ENCODE data around the gene SCAI. TPM values are rescaled to one million over a fixed set of nuclear protein-coding genes. Genes with fewer than 3 reads are reported as not detected.

The SCAI gene
- total RNA-seq, 2 experiments from 2014 or later, result 12.6 to 12.8 TPM

DNA sequence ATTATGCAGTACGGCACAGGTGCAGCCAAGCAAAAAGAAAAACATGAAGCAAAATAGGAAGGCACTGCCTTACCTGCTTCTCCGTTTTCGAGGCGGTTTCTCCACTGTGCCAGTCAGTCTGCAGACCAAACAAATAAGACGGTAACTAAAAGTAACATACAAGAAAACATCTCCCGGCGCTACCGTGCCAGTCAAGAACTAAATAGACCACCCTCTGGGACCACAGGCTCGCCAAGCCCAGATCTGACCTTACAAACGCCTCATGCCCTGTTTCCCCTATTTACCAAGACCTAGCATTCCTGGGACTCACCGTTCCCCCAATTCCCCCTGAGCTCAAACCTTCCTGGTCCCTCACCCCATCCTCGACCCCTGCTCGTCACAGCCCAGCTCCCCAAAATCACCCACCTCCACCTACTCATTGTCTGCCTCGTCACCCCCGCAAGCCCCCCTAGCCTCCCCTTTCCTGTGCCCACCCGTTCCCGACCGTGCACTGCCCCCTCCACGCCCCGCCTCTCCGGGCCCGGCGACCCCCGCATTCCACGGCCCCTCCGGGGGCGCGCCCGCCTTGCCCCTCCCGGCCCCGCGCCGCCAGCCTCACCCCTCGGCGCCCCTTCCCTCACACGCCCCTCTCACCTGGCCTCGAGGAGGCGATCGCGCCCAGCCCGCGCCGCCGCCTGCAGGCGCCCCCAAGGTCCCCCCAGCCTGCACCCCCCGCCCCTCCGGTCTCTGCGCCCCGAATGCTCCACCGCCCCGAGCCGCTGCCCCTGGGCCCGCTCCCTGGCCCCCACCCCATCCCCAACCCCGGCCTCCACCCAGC, 560 bp downstream of the SCAI start:
- Mint-ChIP-seq H3K9me3 (no peaks in the 10 kb centered on the region), H3K27ac (peak overlapping the region; percentile 84), H3K4me1 (peaks cover 21% of the 10 kb centered on the region), H3K4me3 (peak overlapping the region; percentile 96), H3K27me3 (no peaks in the 10 kb centered on the region), H3K36me3 (peaks cover 6% of the 10 kb centered on the region)
- DNase-seq (peak; percentile 33), ATAC-seq (ENCODE audit: low read depth) (peak; percentile 23)
- POLR2A ChIA-PET, result interaction anchor here (0.6 to 3.0 kb wide), 9 partner anchors 16 to 373 kb away, joined by 3 to 14 read pairs (median 4); partner anchors contain the start of genes ARPC5L, GOLGA1 and RPL35

DNA sequence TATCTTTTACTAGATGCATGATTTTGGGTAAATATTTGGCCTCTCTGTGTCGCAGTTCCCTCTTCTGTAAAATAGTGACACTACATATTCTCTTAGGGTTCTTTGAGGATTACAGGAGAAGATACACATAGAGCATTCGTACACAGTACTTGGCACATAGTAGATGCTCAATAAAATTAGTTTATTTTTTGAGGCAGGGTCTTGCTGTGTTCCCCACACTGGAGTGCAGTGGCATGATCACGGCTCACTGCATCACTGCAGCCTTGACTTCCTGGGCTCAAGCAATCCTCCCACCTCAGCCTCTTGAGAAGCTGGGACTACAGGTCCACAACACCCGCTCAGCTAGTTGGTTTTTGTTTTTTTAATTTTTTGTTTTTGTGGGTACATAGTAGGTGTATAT, 1.6 kb downstream of the SCAI start:
- no peak for DNase-seq
- no peak overlapping the region for H3K27ac Mint-ChIP-seq
- H3K36me3 Mint-ChIP-seq, result peaks cover 6% of the 10 kb centered on the region
- POLR2A ChIA-PET, result interaction anchor here (0.7 to 3.0 kb wide), 6 partner anchors 15 to 372 kb away, joined by 3 to 14 read pairs (median 3); partner anchors contain the start of genes ARPC5L, GOLGA1 and RPL35
- H3K9me3 Mint-ChIP-seq, result no peaks in the 10 kb centered on the region
- no peaks in the 10 kb centered on the region for H3K27me3 Mint-ChIP-seq
- H3K4me3 Mint-ChIP-seq, result peak overlapping the region; percentile 96
- no peak for ATAC-seq (ENCODE audit: low read depth)
- peaks cover 21% of the 10 kb centered on the region for H3K4me1 Mint-ChIP-seq

DNA sequence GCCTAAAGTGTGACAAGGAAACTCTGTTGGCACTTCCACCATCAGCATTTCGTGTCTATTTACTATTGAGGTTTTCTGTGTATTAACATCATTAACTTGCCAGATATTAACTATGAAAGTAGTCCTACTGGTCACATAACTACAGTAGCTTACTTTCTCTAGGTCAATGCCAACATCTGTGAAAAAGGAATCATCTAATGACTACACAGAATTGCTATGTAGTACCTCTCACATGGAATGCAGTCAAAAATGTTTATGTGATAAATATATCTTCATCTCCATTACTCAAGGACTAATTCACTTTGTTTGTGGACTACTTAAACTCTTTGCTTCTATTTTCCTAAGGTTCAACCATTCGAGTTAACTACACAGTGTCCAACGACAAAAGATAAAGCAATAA, 2.1 kb downstream of the SCAI start:
- peaks cover 21% of the 10 kb centered on the region for H3K4me1 Mint-ChIP-seq
- H3K9me3 Mint-ChIP-seq, result no peaks in the 10 kb centered on the region
- no peak overlapping the region for H3K27ac Mint-ChIP-seq
- POLR2A ChIA-PET, result interaction anchor here (0.8 to 3.0 kb wide), 3 partner anchors 177 to 280 kb away, joined by 3 to 14 read pairs (median 6); partner anchors contain the start of genes ARPC5L, GOLGA1 and RPL35
- no peaks in the 10 kb centered on the region for H3K27me3 Mint-ChIP-seq
- H3K36me3 Mint-ChIP-seq, result peaks cover 6% of the 10 kb centered on the region
- ATAC-seq (ENCODE audit: low read depth), result no peak
- DNase-seq, result no peak
- no peak overlapping the region for H3K4me3 Mint-ChIP-seq

DNA sequence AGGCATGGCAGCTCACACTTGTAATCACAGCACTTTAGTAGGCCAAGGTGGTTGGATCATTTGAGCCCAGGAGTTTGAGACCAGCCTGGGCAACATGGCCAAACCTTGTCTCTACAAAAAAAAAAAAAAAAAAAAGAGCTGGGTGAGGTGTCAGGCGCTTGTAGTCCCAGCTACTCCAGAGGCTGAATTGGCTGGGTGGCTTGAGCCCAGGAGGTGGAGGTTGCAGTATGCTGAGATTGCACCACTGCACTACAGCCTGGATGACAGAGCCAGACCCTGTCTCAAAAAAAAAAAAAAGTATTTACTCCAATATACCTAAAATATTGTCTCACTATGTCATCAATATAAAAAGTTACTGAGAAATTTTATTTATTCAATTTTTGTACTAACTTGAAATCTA, 2.8 kb downstream of the SCAI start:
- peaks cover 6% of the 10 kb centered on the region for H3K36me3 Mint-ChIP-seq
- ATAC-seq (ENCODE audit: low read depth), result no peak
- POLR2A ChIA-PET, result interaction anchor here (0.7 kb wide), 1 partner anchor 199 kb away, joined by 5 read pairs; the partner anchor contains the start of gene GOLGA1
- H3K4me1 Mint-ChIP-seq, result peaks cover 21% of the 10 kb centered on the region
- H3K9me3 Mint-ChIP-seq, result no peaks in the 10 kb centered on the region
- no peak for DNase-seq
- no peak overlapping the region for H3K4me3 Mint-ChIP-seq
- H3K27me3 Mint-ChIP-seq, result no peaks in the 10 kb centered on the region
- H3K27ac Mint-ChIP-seq, result no peak overlapping the region

DNA sequence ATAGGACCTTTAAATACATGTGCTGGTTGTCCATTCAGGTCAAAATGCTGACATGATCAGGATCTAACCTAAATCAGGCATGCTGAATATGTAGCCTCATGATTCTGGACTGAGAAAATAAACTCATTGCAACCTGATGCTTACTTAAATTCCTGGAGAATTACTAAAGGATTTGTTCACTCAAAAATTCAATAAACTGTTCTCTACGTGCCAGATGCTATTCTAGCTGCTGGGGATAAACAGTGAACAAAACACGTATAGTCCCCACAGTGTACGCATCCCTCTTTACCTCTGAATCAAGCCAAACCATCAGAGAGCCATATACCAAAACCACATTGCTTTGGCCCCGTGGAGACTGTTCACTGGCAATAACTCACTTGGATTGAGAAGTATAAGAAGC, 6.1 kb downstream of the SCAI start:
- Mint-ChIP-seq H3K27me3 (no peaks in the 10 kb centered on the region), H3K9me3 (peaks cover 6% of the 10 kb centered on the region), H3K4me3 (no peak overlapping the region), H3K36me3 (peaks cover 21% of the 10 kb centered on the region), H3K4me1 (peaks cover 21% of the 10 kb centered on the region), H3K27ac (no peak overlapping the region)
- ATAC-seq (ENCODE audit: low read depth) (no peak), DNase-seq (no peak)
- POLR2A ChIA-PET, result no interaction called here

DNA sequence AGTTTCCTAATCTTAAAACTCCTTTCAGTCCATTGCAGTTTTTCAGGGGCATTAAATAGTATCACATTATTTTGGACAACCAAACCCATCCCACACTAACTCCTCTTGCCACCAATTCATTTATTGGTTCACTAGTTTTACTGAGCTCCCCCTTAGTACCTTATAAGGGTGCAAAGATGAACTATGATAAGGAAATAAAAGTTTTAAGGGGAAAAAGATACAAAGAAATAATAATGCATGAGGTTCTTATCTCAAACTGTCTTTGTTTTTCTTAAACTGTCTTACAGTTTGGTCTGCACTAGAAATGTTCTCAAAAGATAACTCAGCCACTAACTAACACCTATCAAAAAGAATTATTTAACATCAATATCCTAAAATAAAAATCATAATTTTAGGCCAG, 8.4 kb downstream of the SCAI start:
- POLR2A ChIA-PET, result no interaction called here
- H3K4me1 Mint-ChIP-seq, result peaks cover 18% of the 10 kb centered on the region

DNA sequence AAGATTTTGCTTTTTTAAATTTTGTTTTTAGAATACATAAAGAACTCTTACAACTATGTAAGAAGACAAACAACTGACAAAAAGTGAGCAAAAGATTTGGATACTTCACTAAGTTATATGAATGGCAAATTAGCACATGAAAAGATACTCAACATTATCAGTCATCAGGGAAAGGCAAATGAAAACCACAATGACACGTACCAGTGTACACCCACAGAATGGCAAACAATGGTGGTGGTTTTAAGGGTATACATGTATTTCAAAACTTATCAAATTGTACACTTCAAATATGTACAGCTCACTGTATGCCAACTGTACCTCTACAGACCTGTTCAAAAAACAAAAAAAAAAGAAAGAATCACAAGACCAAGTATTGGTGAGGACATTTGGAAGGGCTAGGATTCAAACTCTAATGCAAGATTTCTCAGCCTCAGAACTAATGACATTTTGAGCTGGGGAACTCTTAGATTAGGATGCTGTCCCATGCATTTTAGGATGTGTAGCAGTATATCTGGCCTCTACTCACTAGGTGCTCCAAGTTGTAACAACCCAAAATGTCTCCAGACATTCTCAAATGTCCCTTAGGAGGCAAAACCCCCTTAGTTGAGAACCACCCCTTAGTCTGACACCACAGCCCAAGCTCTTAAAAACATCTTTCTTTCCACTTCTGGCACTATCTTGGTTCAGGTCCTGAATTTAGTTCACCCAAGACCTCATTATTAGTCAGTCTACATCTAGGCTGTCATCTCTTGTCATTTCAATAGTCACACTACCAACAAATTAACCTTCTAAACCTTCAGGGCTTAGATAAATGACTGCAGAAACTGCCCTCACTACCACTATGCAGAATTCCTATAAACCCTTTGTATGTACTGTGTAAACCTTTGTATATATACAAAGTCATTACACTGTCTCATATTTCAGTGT, 9.7 kb downstream of the SCAI start:
- Mint-ChIP-seq H3K9me3 (peaks cover 6% of the 10 kb centered on the region), H3K36me3 (peaks cover 16% of the 10 kb centered on the region), H3K27ac (no peak overlapping the region), H3K27me3 (no peaks in the 10 kb centered on the region), H3K4me3 (no peak overlapping the region), H3K4me1 (peaks cover 14% of the 10 kb centered on the region)
- POLR2A ChIA-PET, result no interaction called here
- DNase-seq (no peak), ATAC-seq (ENCODE audit: low read depth) (no peak)

More for the DNA sequence above, 8.4 kb downstream of the SCAI start:
- ATAC-seq (ENCODE audit: low read depth) (no peak), DNase-seq (no peak)
- peaks cover 6% of the 10 kb centered on the region for H3K9me3 Mint-ChIP-seq
- H3K4me3 Mint-ChIP-seq, result no peak overlapping the region
- peaks cover 20% of the 10 kb centered on the region for H3K36me3 Mint-ChIP-seq
- H3K27me3 Mint-ChIP-seq, result no peaks in the 10 kb centered on the region
- H3K27ac Mint-ChIP-seq, result no peak overlapping the region

DNA sequence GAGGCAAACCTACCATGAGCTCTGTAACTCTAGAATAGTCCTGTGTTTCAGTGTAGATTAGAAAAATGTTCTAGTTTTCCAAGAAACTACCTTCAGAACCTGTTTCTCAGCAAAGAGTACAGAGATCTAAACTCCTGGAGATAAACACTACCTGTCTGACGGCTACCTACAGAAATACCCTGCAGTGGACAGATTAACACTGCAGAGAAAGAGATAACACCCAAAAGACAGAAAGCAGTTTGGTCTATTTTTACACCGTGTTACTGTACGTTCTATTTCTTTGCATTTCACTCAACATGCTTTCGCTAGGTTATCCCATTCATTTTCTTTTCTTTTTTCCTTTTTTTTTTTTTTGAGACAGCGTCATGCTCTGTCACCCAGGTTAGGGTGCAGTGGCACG, 11.6 kb downstream of the SCAI start:
- H3K4me1 Mint-ChIP-seq, result peaks cover 19% of the 10 kb centered on the region
- H3K27me3 Mint-ChIP-seq, result no peaks in the 10 kb centered on the region
- POLR2A ChIA-PET, result interaction anchor here (0.6 kb wide), 1 partner anchor 265 kb away, joined by 3 read pairs; no protein-coding TSS in a partner anchor
- H3K9me3 Mint-ChIP-seq, result peaks cover 6% of the 10 kb centered on the region
- DNase-seq, result no peak
- H3K4me3 Mint-ChIP-seq, result no peak overlapping the region
- ATAC-seq (ENCODE audit: low read depth), result no peak
- H3K36me3 Mint-ChIP-seq, result peaks cover 16% of the 10 kb centered on the region
- no peak overlapping the region for H3K27ac Mint-ChIP-seq

DNA sequence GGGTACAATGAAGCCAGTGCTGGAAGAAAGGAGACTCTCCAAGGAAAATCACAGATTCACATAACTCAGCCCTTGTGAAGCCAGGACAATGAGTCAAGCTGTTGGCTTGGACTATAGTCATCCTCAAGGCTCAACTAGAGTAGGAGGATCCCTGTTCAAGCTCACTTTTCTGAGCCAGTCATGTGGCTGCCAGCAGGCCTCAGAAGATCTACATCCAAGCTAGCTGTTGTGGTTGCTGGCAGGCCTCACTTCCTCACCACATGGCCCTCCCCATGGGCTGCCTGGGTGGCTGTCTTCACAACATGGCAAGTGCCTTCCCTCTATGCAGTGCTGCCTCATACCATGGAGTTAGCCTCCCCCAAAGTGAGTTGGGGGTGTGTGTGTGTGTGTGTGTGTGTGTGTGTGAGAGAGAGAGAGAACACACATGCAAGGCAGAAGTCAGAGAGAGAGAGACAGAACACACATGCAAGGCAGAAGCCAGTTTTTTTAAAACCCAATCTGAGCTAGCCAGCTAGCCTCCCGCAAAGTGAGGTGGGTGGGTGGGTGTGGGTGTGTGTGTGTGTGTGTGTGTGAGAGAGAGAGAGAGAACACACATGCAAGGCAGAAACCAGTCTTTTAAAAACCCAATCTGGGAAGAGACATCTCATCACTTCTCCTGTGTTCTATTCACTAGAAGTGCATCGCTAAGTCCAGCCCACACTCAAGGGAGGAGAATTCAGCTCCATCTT, 17.1 kb downstream of the SCAI start:
- peak; percentile 98 for ATAC-seq (ENCODE audit: low read depth)
- Mint-ChIP-seq H3K4me3 (peak overlapping the region; percentile 80), H3K9me3 (no peaks in the 10 kb centered on the region), H3K27ac (peak overlapping the region; percentile 96), H3K36me3 (peaks cover 14% of the 10 kb centered on the region), H3K4me1 (peaks cover 23% of the 10 kb centered on the region), H3K27me3 (no peaks in the 10 kb centered on the region)
- DNase-seq, result peak; percentile 84
- POLR2A ChIA-PET, result interaction anchor here (0.6 to 1.9 kb wide), 11 partner anchors 16 to 1931 kb away, joined by 3 to 8 read pairs (median 4); partner anchors contain the start of genes ARPC5L, NR6A1, RPL35 and SCAI

DNA sequence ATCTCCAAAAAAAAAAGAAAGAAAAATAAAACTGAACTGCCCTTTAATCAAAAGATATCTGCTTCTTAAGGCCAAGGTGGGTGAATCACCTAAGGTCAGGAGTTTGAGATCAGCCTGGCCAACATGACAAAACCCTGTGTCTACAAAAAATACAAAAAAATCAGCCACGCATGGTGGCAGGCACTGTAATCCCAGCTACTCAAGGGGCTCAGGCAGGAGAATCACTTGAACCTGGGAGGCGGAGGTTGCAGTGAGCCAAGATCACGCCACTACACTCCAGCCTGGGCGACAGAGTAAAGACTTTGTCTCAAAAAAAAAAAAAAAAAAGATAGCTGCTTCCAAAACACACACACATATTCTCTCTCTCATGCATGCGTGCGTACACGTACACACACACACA, 17.8 kb downstream of the SCAI start:
- ATAC-seq (ENCODE audit: low read depth) (no peak), DNase-seq (no peak)
- H3K27me3 Mint-ChIP-seq, result no peaks in the 10 kb centered on the region
- H3K27ac Mint-ChIP-seq, result peak overlapping the region; percentile 96
- no peaks in the 10 kb centered on the region for H3K9me3 Mint-ChIP-seq
- peaks cover 14% of the 10 kb centered on the region for H3K36me3 Mint-ChIP-seq
- POLR2A ChIA-PET, result interaction anchor here (0.6 to 1.9 kb wide), 4 partner anchors 116 to 1932 kb away, joined by 3 to 8 read pairs (median 5); partner anchors contain the start of genes ARPC5L and RPL35
- H3K4me1 Mint-ChIP-seq, result peaks cover 28% of the 10 kb centered on the region
- peak overlapping the region; percentile 80 for H3K4me3 Mint-ChIP-seq

DNA sequence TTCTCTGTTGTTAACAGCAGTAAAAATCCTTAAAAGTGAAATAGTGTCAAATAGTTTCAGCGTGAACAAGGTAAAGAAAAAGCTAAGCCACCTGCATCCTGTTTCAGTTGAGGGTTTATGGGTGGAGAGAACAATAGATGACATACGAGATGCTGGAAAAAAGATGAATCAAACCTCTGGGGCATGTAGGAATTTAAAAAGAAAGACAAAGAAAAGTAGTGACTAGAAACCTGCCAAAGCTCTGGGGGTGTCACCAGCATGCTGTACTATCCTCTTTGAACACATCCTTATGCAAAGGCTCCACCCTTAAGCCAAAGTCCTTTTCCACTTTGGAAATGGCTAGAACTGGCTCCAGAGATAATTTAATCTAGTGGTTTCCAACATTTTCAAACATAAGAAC, 22.2 kb downstream of the SCAI start:
- POLR2A ChIA-PET, result interaction anchor here (1.0 kb wide), 1 partner anchor 120 kb away, joined by 3 read pairs; the partner anchor contains the start of gene HSPA5
- H3K27me3 Mint-ChIP-seq, result no peaks in the 10 kb centered on the region
- ATAC-seq (ENCODE audit: low read depth) (peak; percentile 15), DNase-seq (no peak)
- H3K36me3 Mint-ChIP-seq, result peaks cover 16% of the 10 kb centered on the region
- no peaks in the 10 kb centered on the region for H3K9me3 Mint-ChIP-seq
- peak overlapping the region; percentile 40 for H3K27ac Mint-ChIP-seq
- peaks cover 28% of the 10 kb centered on the region for H3K4me1 Mint-ChIP-seq
- peak overlapping the region; percentile 20 for H3K4me3 Mint-ChIP-seq

DNA sequence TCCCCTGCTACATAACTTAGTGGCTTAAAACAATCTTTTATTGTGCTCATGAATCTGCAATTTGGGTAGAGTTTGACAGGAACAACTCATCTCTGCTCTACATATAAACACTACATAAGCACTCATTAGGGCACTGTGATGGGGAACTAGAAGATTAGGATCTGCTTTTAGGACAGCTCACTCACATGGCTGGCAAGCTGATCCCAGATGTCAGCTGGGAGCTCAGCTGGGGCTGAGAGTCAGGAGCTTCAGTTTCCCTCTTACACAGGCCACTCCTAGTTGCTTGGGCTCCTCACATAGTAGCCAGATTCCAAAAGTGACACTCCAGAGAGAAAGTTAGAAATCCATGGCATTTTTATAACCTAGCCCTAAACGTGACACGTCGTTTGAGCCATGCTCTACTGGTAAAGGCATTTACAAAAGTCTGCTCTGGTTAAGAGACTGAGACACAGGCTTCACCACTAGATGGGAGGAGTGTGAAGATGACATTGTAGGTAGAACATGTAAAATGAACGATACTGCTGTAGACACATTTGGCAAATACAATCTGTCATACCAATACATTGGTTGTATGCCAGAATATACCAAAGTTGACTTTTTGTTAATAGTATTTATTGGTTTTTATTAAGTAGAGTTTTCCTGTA, 23.6 kb downstream of the SCAI start:
- Mint-ChIP-seq H3K27ac (no peak overlapping the region), H3K4me1 (peaks cover 20% of the 10 kb centered on the region), H3K9me3 (no peaks in the 10 kb centered on the region), H3K36me3 (peaks cover 14% of the 10 kb centered on the region), H3K4me3 (no peak overlapping the region), H3K27me3 (no peaks in the 10 kb centered on the region)
- DNase-seq, result no peak
- ATAC-seq (ENCODE audit: low read depth), result peak; percentile 75
- POLR2A ChIA-PET, result interaction anchor here (0.5 kb wide), 1 partner anchor 53 kb away, joined by 4 read pairs; no protein-coding TSS in a partner anchor

All from activated naive CD8-positive, alpha-beta T cell treated with anti-CD3 and anti-CD28 coated beads, Interleukin-2, amount 10 ng/mL, durations not matched to agents 7 days and 5 days (primary cell).